Panc1 (cell line): Measurements from ENCODE around the gene CTAGE1.

ENCODE experiments used
- CTCF ChIP-seq: fragments of 450-650 bp; IDR thresholded peaks from 2 replicates; pipeline ENCODE4 v1.5.1; 2017; ENCODE audit warnings: mild to moderate bottlenecking
- POLR2AphosphoS5 ChIP-seq: IDR thresholded peaks from 2 replicates; pipeline ENCODE4 v1.6.1; 2012; ENCODE audit warnings: mild to moderate bottlenecking, low read depth, low read length, moderate library complexity
- REST ChIP-seq, 2 experiments: IDR thresholded peaks; 2 replicates each; pipeline ENCODE4 v1.6.1; 2011 to 2012; ENCODE audit warnings: low read depth in 2 of 2, control low read depth in 1 of 2, low read length in 1 of 2, mild to moderate bottlenecking in 1 of 2, moderate library complexity in 1 of 2; ENCODE audit not compliant: insufficient read depth in 1 of 2
- SIN3A ChIP-seq: IDR thresholded peaks from 2 replicates; pipeline ENCODE4 v1.6.1; 2012; ENCODE audit warnings: low read depth, mild to moderate bottlenecking, low read length, moderate library complexity, borderline replicate concordance; ENCODE audit not compliant: insufficient read depth

- no peak for TF ChIP-seq CTCF
- no peak for TF ChIP-seq REST (IDR thresholded peaks at IDR 0.05; ENCODE audit: insufficient read depth in 1 of 2, low read depth in 2 of 2, low read length in 1 of 2)
- no peak for TF ChIP-seq POLR2AphosphoS5
- TF ChIP-seq SIN3A = no peak
Measured at GRCh38 chr18:22411446-22411845, 6.3 kb downstream of the CTAGE1 start.
